ENCODE results near the gene TNIP1.

TNIP1 gene

GRCh38 chr5:151018846-151019245 lies 62.0 kb downstream of the TNIP1 start:
- DNase-seq = no peak

- no peak for DNase-seq
Measured at GRCh38 chr5:151017897-151018296, 62.9 kb downstream of the TNIP1 start.

GRCh38 chr5:151016700-151017099 lies 64.1 kb downstream of the TNIP1 start:
- DNase-seq = no peak

GRCh38 chr5:151015974-151016587 lies 64.8 kb downstream of the TNIP1 start:
- DNase-seq = no peak

GRCh38 chr5:151014680-151015343 lies 66.0 kb downstream of the TNIP1 start:
- no peak for DNase-seq

- no peak for DNase-seq
Measured at GRCh38 chr5:151012862-151013261, 68.0 kb downstream of the TNIP1 start.

GRCh38 chr5:151008906-151009305 lies 71.9 kb downstream of the TNIP1 start:
- no peak for DNase-seq

GRCh38 chr5:151008210-151008491 lies 72.7 kb downstream of the TNIP1 start:
- DNase-seq = no peak

GRCh38 chr5:151007430-151008209 lies 73.2 kb downstream of the TNIP1 start:
- no peak for DNase-seq

GRCh38 chr5:151006704-151007334 lies 74.0 kb downstream of the TNIP1 start:
- no peak for DNase-seq

- DNase-seq = no peak
Measured at GRCh38 chr5:151005950-151006576, 74.8 kb downstream of the TNIP1 start.

GRCh38 chr5:151005187-151005949 lies 75.5 kb downstream of the TNIP1 start:
- no peak for DNase-seq

- no peak for DNase-seq
Measured at GRCh38 chr5:151004499-151004898, 76.3 kb downstream of the TNIP1 start.

- no peak for DNase-seq
Measured at GRCh38 chr5:151003503-151003860, 77.4 kb downstream of the TNIP1 start.

- no peak for DNase-seq
Measured at GRCh38 chr5:151002681-151003502, 77.9 kb downstream of the TNIP1 start.

- no peak for DNase-seq
Measured at GRCh38 chr5:151002250-151002649, 78.6 kb downstream of the TNIP1 start.

GRCh38 chr5:151001436-151001835 lies 79.4 kb downstream of the TNIP1 start:
- no peak for DNase-seq

- no peak for DNase-seq
Measured at GRCh38 chr5:150999704-151000442, 81.0 kb downstream of the TNIP1 start.

- no peak for DNase-seq
Measured at GRCh38 chr5:150993826-150994412, 86.9 kb downstream of the TNIP1 start.

GRCh38 chr5:150993422-150993821 lies 87.4 kb downstream of the TNIP1 start:
- DNase-seq = no peak

GRCh38 chr5:150992705-150993104 lies 88.1 kb downstream of the TNIP1 start:
- DNase-seq = no peak
